ENCODE results near the gene SH3YL1. TPM values are rescaled to one million over a fixed set of nuclear protein-coding genes. Genes with fewer than 3 reads are reported as not detected.

Gene SH3YL1
- total RNA-seq, 4 donors from 2014 or later = 23.9 to 41.9 (median 32.0) TPM

DNA sequence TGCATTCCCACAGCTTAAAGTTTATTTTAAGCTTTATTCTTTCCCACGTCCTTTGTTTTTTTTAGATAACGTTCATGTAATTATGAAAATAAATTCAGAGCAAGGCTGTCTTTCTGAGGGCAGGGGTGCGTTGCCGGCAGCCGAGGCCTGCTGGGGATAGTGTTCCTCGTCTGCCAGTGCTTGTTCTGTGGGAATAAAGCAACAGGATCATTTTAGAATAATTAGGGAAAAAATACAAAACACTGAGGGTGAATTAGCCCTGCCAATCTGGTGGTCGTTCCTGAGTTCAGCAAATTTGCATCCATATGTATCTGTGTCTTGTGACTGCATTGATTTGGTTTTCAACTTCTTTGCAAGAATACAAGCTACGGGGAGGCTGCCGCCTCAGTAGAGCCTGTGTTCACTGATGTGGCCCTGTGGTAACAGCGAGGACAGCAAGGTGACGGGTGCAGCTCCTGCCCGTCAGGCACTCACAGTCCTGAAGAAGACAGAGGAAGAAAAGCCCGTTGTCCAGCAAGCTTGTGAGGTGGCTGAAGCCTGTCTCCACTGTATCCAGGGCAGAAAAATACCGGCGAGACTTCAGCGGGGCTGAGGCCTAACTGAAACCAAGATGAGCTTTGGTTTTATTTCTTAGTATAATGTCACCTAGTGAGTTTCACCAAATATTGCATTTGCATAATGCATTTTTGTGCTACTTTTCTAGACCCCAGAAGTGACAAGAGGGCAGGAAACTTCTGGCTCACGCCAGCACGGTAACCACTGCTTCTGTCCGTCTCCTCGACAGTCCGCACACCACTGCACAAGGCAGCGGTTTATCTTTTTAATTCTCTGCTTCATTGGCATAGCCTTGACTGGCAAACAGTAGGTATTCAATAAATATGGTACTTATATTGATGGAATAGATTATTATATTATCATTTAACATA, 64.5 kb downstream of the SH3YL1 start:
- ATAC-seq (ENCODE audit: low FRiP score) (no peak), DNase-seq (ENCODE audit: low spot score) (no peak)
- TF ChIP-seq, protein P1, sequence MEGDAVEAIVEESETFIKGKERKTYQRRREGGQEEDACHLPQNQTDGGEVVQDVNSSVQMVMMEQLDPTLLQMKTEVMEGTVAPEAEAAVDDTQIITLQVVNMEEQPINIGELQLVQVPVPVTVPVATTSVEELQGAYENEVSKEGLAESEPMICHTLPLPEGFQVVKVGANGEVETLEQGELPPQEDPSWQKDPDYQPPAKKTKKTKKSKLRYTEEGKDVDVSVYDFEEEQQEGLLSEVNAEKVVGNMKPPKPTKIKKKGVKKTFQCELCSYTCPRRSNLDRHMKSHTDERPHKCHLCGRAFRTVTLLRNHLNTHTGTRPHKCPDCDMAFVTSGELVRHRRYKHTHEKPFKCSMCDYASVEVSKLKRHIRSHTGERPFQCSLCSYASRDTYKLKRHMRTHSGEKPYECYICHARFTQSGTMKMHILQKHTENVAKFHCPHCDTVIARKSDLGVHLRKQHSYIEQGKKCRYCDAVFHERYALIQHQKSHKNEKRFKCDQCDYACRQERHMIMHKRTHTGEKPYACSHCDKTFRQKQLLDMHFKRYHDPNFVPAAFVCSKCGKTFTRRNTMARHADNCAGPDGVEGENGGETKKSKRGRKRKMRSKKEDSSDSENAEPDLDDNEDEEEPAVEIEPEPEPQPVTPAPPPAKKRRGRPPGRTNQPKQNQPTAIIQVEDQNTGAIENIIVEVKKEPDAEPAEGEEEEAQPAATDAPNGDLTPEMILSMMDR (IDR thresholded peaks at IDR 0.05) = no peak

DNA sequence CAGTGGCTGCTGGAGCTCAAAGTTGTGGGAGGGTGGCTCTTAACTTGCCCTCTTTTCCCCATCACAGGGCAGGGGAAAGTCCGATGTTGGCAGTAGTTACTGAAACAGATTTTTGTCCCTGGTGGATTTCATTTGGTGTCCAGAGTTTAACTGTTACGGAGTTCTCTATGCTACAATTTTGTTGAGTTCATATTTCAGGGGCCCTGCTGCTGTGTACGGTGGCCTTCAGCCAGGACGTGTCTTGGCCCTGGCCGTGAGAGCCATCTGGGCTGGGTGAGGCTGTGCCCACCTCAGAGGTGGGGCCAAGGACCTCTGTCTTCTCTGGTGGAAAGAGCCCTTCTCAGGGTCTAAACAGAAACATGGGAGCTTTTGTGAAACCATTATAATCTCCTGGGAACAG, 67.4 kb downstream of the SH3YL1 start:
- TF ChIP-seq, protein P1 (IDR thresholded peaks at IDR 0.05) = no peak
- ATAC-seq (ENCODE audit: low FRiP score) (no peak), DNase-seq (ENCODE audit: low spot score) (no peak)

GRCh38 chr2:195932-196331, 67.9 kb downstream of the SH3YL1 start:
- ATAC-seq (ENCODE audit: low FRiP score) = no peak
- no peak for DNase-seq (ENCODE audit: low spot score)
- TF ChIP-seq, protein P1 (IDR thresholded peaks at IDR 0.05) = no peak

DNA sequence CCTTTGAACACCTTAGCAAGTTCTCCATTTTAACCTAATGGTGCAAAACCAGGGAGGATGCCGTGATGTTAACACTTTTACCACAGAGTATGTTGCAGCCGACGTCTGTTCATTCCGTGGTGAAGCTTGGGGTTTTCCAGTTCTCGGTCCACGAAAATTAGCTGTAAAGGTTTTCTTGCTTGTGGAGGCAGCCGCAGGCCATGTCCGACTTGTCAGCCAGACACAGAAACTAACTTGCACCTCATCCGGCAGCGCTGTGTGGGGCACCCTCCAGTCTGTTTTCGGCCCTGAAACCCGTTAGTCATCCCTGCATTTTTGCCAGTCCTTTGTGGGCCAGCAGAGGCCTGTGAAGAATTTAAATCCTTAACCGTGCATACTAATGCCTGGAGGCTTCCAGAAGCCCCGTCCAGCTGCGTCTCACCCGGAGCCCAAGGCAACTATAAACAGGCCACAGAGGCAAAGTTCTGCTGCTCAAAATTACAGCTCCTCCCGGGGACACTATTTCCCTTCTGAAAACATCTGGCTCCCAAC, 70.6 kb downstream of the SH3YL1 start:
- TF ChIP-seq, protein P1 (IDR thresholded peaks at IDR 0.05) = no peak
- ATAC-seq (ENCODE audit: low FRiP score) (no peak), DNase-seq (ENCODE audit: low spot score) (no peak)

DNA sequence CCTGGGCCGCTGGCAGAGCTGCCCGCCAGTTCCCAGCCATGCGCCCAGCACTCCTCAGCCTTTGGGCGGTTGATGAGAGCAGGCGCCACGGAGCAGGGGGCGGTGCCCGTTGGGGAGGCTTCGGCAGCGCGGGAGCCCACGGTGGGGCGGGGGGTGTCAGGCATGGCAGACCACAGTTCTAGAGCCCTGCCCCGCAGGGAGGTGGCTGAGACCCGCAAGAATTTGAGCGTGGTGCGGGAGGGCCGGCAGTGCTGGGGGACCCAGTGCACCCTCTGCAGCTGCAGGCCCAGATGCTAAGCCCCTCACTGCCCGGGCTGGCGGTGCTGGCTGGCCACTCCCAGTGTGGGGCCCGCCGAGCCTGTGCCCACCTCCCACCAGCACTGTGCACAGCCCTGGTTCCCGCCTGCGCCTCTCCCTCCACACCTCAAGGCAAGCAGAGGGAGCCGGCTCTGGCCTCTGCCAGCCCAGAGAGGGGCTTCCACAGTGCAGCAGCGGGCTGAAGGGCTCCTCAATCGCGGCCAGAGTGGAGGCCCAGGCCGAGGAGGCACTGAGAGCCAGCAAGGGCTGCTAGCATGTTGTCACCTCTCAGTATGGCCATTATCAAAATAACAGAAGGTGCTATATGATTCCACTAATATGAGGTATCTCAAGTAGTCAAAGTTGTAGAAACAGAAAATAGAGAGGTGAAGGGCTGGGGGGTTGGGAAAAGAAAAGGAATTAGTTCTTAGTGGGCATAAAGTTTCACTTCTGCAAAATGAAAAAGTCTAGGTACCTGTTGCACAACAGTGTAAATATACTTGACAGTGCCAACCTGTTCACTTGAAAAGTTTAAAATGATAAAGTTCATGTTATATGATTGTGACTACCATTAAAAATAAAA, 72.3 kb downstream of the SH3YL1 start:
- TF ChIP-seq, protein P1 (IDR thresholded peaks at IDR 0.05) = no peak
- DNase-seq (ENCODE audit: low spot score) (no peak), ATAC-seq (ENCODE audit: low FRiP score) (no peak)

GRCh38 chr2:187825-188224, 76.0 kb downstream of the SH3YL1 start:
- DNase-seq (ENCODE audit: low spot score) (no peak), ATAC-seq (ENCODE audit: low FRiP score) (no peak)
- TF ChIP-seq, protein P1 (IDR thresholded peaks at IDR 0.05) = no peak

Data from omental fat pad (tissue), 4 donors.